Spleen (tissue), 11 donors: ENCODE data around the gene TTF2. TPM values are rescaled to one million over a fixed set of nuclear protein-coding genes. Genes with fewer than 3 reads are reported as not detected.

Experiments used
- DNase-seq: peaks from one replicate; pipeline ENCODE4 v3.0.0-alpha.2; 2020
- H3K27ac ChIP-seq, 8 donors: fragments of 200-600 bp; sonication (generic) in 7 of 8; 1 replicate in 4 of 8; 2 replicates in 4 of 8; pipeline versions ENCODE4 v1.5.0 to v1.8.0; 2016 to 2021; ENCODE audit warnings: inconsistent platforms in 4 of 8, mild to moderate bottlenecking in 4 of 8, moderate library complexity in 1 of 8
- H3K27me3 ChIP-seq, 7 donors: fragments of 200-600 bp; sonication (generic) in 6 of 7; replicated peaks in 1 of 7; 1 replicate in 4 of 7; 2 replicates in 3 of 7; pipeline versions ENCODE4 v1.5.0 to v1.8.0; 2016 to 2021; ENCODE audit warnings: inconsistent platforms in 3 of 7, mild to moderate bottlenecking in 1 of 7
- H3K36me3 ChIP-seq, 6 donors: fragments of 200-600 bp; sonication (generic) in 5 of 6; 1 replicate in 4 of 6; 2 replicates in 2 of 6; pipeline versions ENCODE4 v1.5.0 to v1.8.0; 2016 to 2021; ENCODE audit warnings: inconsistent platforms in 2 of 6
- H3K4me1 ChIP-seq, 6 donors: fragments of 200-600 bp; sonication (generic) in 5 of 6; 1 replicate in 3 of 6; 2 replicates in 3 of 6; pipeline versions ENCODE4 v1.5.0 to v1.8.0; 2016 to 2021; ENCODE audit warnings: inconsistent platforms in 3 of 6
- H3K4me3 ChIP-seq, 8 donors: fragments of 200-600 bp; sonication (generic) in 7 of 8; 1 replicate in 4 of 8; 2 replicates in 4 of 8; pipeline versions ENCODE4 v1.5.0 to v1.8.0; 2016 to 2021; ENCODE audit warnings: inconsistent platforms in 4 of 8, mild to moderate bottlenecking in 4 of 8, moderate library complexity in 2 of 8
- H3K9me3 ChIP-seq, 8 donors: fragments of 200-600 bp; sonication (generic) in 7 of 8; 1 replicate in 4 of 8; 2 replicates in 4 of 8; pipeline versions ENCODE4 v1.5.0 to v1.8.0; 2016 to 2021; ENCODE audit warnings: inconsistent platforms in 4 of 8
- CTCF ChIP-seq, 11 experiments: fragments of 200-600 bp in 7 of 11; fragments of 450-650 bp in 4 of 11; sonication (generic) in 4 of 11; IDR thresholded peaks in 8 of 11; conservative IDR thresholded peaks in 3 of 11; 1 replicate in 7 of 11; 2 replicates in 4 of 11; pipeline versions ENCODE4 v1.4.0 to v1.8.0; 2016 to 2021; ENCODE audit warnings: antibody characterized with exemption in 11 of 11, inconsistent platforms in 4 of 11, mild to moderate bottlenecking in 1 of 11
- POLR2A ChIP-seq, 3 donors: fragments of 450-650 bp; IDR thresholded peaks; one replicate each; pipeline ENCODE4 v1.5.1; 2017; ENCODE audit warnings: antibody characterized with exemption in 3 of 3, mild to moderate bottlenecking in 1 of 3
- POLR2AphosphoS5 ChIP-seq, 3 donors: sonication (generic); formaldehyde crosslinking; IDR thresholded peaks; one replicate each; pipeline ENCODE4 v1.5.1; 2017; ENCODE audit warnings: antibody characterized with exemption in 3 of 3
- WGBS, 5 donors: extraction: QIAGEN DNeasy Blood & Tissue Kit in 3 of 5; methylation state at CpG; one replicate each; pipeline versions ENCODE4 v1.1.5 to v1.1.7; 2013 to 2018; 5-methylcytosine and 5-hydroxymethylcytosine counted together
- intact Hi-C: fragments of 100-400 bp; cut with DNase I; formaldehyde crosslinking; loops from one replicate; pipeline ENCODE4 v1.15.0; 2023; ENCODE audit warnings: low total_unique reads
- polyA plus RNA-seq, 3 donors: library from polyadenylated mRNA; stranded (reverse); fragments of 200-250 nt; gene quantifications; one replicate each; pipeline ENCODE4 v1.2.1, GENCODE V29; 2013
- total RNA-seq, 7 donors: library from RNA; depleted of rRNA in 3 of 7; stranded (reverse); fragments of >200 nt in 3 of 7; fragmentation: NEBNext Ultra II Directional in 4 of 7; extraction: Animal tissue kit (Norgen Biotek cat#: 25700) in 4 of 7; gene quantifications; one replicate each; pipeline versions ENCODE4 v1.1.0 to v1.2.1, GENCODE V29; 2016 to 2021
- donor health status: healthy with polysubstance abuse.
- donor health status: DM: no; HTN: no; CAD: no; lungs with moderate emphysema.
- donor health status: DM: no; HTN: no; CAD: no.
- donor health status: Bipolar disorder and iron deficiency.
- donor health status: healthy.
- donor health status: DM: no; HTN: no; CAD: no.
- donor health status: DM: yes; HTN: yes; CAD: no.

TTF2 gene
- total and polyA plus RNA-seq, 10 donors, result 4.8 to 36.1 (median 23.0) TPM

DNA sequence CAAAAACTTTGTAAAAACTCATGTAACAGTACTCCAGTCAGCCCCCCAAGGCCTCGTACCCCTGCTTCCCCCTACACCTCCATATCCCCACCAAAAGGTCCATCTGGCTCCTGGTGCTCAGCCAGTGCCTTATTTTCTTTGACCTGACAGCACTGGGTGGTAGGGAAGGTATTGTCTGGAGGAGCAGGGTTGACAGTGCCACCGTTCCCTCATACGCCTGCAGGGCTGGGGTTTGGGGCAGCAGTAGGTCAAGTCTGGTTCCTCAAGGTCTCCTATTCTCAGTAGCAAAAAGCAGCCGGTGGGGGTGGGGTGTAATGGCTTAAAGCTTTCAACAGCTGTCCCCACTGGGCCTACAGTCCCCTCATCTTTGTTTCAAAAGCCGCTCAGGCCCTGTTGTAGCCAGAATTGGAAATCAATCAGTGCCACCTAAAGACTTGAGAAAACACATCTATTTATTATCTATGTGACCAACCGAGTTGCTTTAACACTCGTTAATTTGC, 25.3 kb upstream of the TTF2 start:
- peaks cover 0 to 22% (median 0%) of the 10 kb centered on the region in 6 donors for H3K36me3 ChIP-seq
- H3K9me3 ChIP-seq, result no peaks in the 10 kb centered on the region
- no peak overlapping the region for H3K27ac ChIP-seq

GRCh38 chr1:117036018-117036461, 24.1 kb upstream of the TTF2 start:
- no peaks in the 10 kb centered on the region for H3K9me3 ChIP-seq
- no peak overlapping the region for H3K27ac ChIP-seq
- intact Hi-C loops, result no loop called here
- 65 to 75% (median 68%) methylated on average over 6 of the region's 6 CpGs for WGBS, 5 donors
- peaks cover 0 to 22% (median 0%) of the 10 kb centered on the region in 6 donors for H3K36me3 ChIP-seq
- TF ChIP-seq POLR2AphosphoS5 (IDR thresholded peaks at IDR 0.05) (no peak), POLR2A (IDR thresholded peaks at IDR 0.05) (no peak), CTCF (IDR thresholded peaks at IDR 0.05 in 8 of 11, conservative IDR thresholded peaks at IDR 0.05 in 3 of 11) (no peak)
- H3K4me1 ChIP-seq, result no peaks in the 10 kb centered on the region
- no peaks in the 10 kb centered on the region for H3K27me3 ChIP-seq
- no peak for DNase-seq
- no peak overlapping the region for H3K4me3 ChIP-seq

More for the DNA sequence above, 25.3 kb upstream of the TTF2 start:
- no peak overlapping the region for H3K4me3 ChIP-seq
- intact Hi-C loops, result no loop called here
- TF ChIP-seq POLR2A (IDR thresholded peaks at IDR 0.05), result no peak
- TF ChIP-seq CTCF (IDR thresholded peaks at IDR 0.05 in 8 of 11, conservative IDR thresholded peaks at IDR 0.05 in 3 of 11), result no peak
- TF ChIP-seq POLR2AphosphoS5 (IDR thresholded peaks at IDR 0.05), result no peak
- no peaks in the 10 kb centered on the region for H3K4me1 ChIP-seq
- 90 to 98% (median 91%) methylated on average over 7 of the region's 7 CpGs for WGBS, 5 donors
- DNase-seq, result no peak
- no peaks in the 10 kb centered on the region for H3K27me3 ChIP-seq

DNA sequence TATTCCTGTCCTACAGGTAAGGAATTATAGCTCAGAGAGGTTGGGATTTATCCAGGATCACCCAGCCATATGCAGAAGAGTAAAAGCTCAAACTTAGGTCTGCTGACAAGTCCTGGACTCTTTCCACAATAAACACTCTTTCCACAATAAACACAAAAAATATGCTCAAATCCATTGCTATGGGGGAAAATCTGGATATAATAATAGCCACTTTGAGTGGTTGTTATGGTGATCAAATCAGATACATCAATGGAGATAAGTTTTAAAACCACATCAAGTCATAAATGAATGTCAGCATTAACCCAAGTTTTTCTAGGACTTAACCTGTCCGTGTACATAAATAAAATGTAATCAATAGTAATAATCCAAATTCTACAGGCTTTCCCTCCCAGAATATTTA, 22.3 kb upstream of the TTF2 start:
- no peaks in the 10 kb centered on the region for H3K27me3 ChIP-seq
- intact Hi-C loops, result no loop called here
- H3K4me3 ChIP-seq, result no peak overlapping the region
- peaks cover 0 to 2% (median 0%) of the 10 kb centered on the region in 8 donors for H3K9me3 ChIP-seq
- H3K36me3 ChIP-seq, result peaks cover 0 to 22% (median 0%) of the 10 kb centered on the region in 6 donors
- 49 to 97% (median 91%) methylated on average over 1 of the region's 1 CpG for WGBS, 5 donors
- H3K27ac ChIP-seq, result no peak overlapping the region
- TF ChIP-seq CTCF (IDR thresholded peaks at IDR 0.05 in 8 of 11, conservative IDR thresholded peaks at IDR 0.05 in 3 of 11), result no peak
- TF ChIP-seq POLR2A (IDR thresholded peaks at IDR 0.05), result no peak
- TF ChIP-seq POLR2AphosphoS5 (IDR thresholded peaks at IDR 0.05), result no peak
- no peaks in the 10 kb centered on the region for H3K4me1 ChIP-seq
- DNase-seq, result no peak

DNA sequence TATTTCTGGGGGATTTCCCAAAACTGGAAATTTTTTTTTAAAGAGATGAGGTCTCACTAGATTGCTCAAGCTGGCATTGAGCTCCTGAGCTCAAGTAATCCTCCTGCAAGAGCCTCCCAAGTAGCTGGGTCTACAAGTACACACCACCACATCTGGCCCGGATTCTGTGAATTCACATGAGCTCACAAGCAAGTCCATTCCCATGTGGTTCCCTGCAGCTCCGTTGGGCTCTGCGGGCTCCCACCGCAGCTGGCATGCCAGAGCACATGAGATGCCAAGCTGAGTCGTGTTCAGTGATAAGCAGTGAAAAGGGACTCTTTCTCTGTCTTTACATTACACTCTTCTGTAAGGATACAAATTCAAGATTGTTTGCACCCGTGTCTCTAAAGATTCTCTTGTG, 21.9 kb upstream of the TTF2 start:
- Histone ChIP-seq H3K4me1 (no peaks in the 10 kb centered on the region), H3K9me3 (peaks cover 0 to 2% (median 0%) of the 10 kb centered on the region in 8 donors), H3K4me3 (no peak overlapping the region), H3K27me3 (no peaks in the 10 kb centered on the region), H3K27ac (no peak overlapping the region), H3K36me3 (peaks cover 0 to 22% (median 0%) of the 10 kb centered on the region in 6 donors)
- no peak for DNase-seq
- intact Hi-C loops, result no loop called here
- 90 to 99% (median 93%) methylated on average over 6 of the region's 6 CpGs for WGBS, 5 donors
- no peak for TF ChIP-seq CTCF (IDR thresholded peaks at IDR 0.05 in 8 of 11, conservative IDR thresholded peaks at IDR 0.05 in 3 of 11)
- TF ChIP-seq POLR2A (IDR thresholded peaks at IDR 0.05), result no peak
- no peak for TF ChIP-seq POLR2AphosphoS5 (IDR thresholded peaks at IDR 0.05)
